GM12878 (cell line): Measurements from ENCODE around the gene SEL1L3. TPM values are rescaled to one million over a fixed set of nuclear protein-coding genes. Genes with fewer than 3 reads are reported as not detected.

Source experiments
- BACH1 ChIP-seq: fragments of 450-650 bp; IDR thresholded peaks from 2 replicates; pipeline ENCODE4 v1.6.1; 2017; ENCODE audit warnings: mild to moderate bottlenecking, borderline replicate concordance
- BCL3 ChIP-seq: IDR thresholded peaks from 2 replicates; pipeline ENCODE4 v1.6.1; 2011; ENCODE audit warnings: borderline replicate concordance, low read depth, mild to moderate bottlenecking, moderate library complexity, low read length; ENCODE audit not compliant: insufficient read depth, poor library complexity, severe bottlenecking
- BHLHE40 ChIP-seq, 2 experiments: fragments of 450-650 bp in 1 of 2; IDR thresholded peaks; 2 replicates each; pipeline ENCODE4 v1.6.1; 2011 to 2017; ENCODE audit warnings: low read depth in 2 of 2, borderline replicate concordance in 1 of 2, improper control_type of control experiment in 1 of 2, low read length in 1 of 2, mild to moderate bottlenecking in 1 of 2
- CHD2 ChIP-seq: IDR thresholded peaks from 2 replicates; pipeline ENCODE4 v1.6.1; 2011; ENCODE audit warnings: low read depth, low read length, improper control_type of control experiment, borderline replicate concordance
- CUX1 ChIP-seq: IDR thresholded peaks from 2 replicates; pipeline ENCODE4 v1.6.1; 2012; ENCODE audit warnings: improper control_type of control experiment, low read depth, low read length; ENCODE audit not compliant: insufficient replicate concordance
- ESRRA ChIP-seq: IDR thresholded peaks from 2 replicates; pipeline ENCODE4 v1.6.1; 2012; ENCODE audit warnings: mild to moderate bottlenecking, low read length, improper control_type of control experiment
- EZH2 ChIP-seq: IDR thresholded peaks from 2 replicates; pipeline ENCODE4 v1.6.1; 2012; ENCODE audit warnings: low read depth, mild to moderate bottlenecking, control low read depth, inconsistent platforms, low read length, borderline replicate concordance; ENCODE audit not compliant: control insufficient read depth
- HDAC2 ChIP-seq: fragments of 200-600 bp; sonication (generic); IDR thresholded peaks from 2 replicates; pipeline ENCODE4 v1.6.1; 2017
- IRF4 ChIP-seq: IDR thresholded peaks from 2 replicates; pipeline ENCODE4 v1.6.1; 2011; ENCODE audit warnings: low read depth, low read length
- MEF2A ChIP-seq: IDR thresholded peaks from 2 replicates; pipeline ENCODE4 v1.6.1; 2011; ENCODE audit warnings: low read depth, mild to moderate bottlenecking, low read length, moderate library complexity; ENCODE audit not compliant: insufficient read depth
- MTA2 ChIP-seq: fragments of 450-650 bp; IDR thresholded peaks from 2 replicates; pipeline ENCODE4 v1.6.1; 2016; ENCODE audit warnings: low read depth, mild to moderate bottlenecking, moderate library complexity
- MXI1 ChIP-seq: fragments of 150-350 bp; IDR thresholded peaks from 2 replicates; pipeline ENCODE4 v1.6.1; 2011; ENCODE audit warnings: low read depth, mild to moderate bottlenecking, inconsistent platforms, low read length, improper control_type of control experiment
- RAD51 ChIP-seq: fragments of 450-650 bp; IDR thresholded peaks from 2 replicates; pipeline ENCODE4 v1.6.1; 2016; ENCODE audit warnings: moderate library complexity, mild to moderate bottlenecking, inconsistent platforms
- SREBF2 ChIP-seq: IDR thresholded peaks from 2 replicates; pipeline ENCODE4 v1.6.1; 2012; ENCODE audit warnings: mild to moderate bottlenecking, low read length
- TAF1 ChIP-seq: IDR thresholded peaks from 2 replicates; pipeline ENCODE4 v1.6.1; 2011; ENCODE audit warnings: mild to moderate bottlenecking, low read depth, low read length, borderline replicate concordance
- TBL1XR1 ChIP-seq: IDR thresholded peaks from 2 replicates; pipeline ENCODE4 v1.6.1; 2012; ENCODE audit warnings: low read depth, low read length, improper control_type of control experiment
- WRNIP1 ChIP-seq: IDR thresholded peaks from 2 replicates; pipeline ENCODE4 v1.6.1; 2011; ENCODE audit warnings: low read depth, low read length, improper control_type of control experiment, borderline replicate concordance
- YY1 ChIP-seq: IDR thresholded peaks from 2 replicates; pipeline ENCODE4 v1.6.1; 2011; ENCODE audit warnings: low read depth, mild to moderate bottlenecking, low read length
- ZBTB40 ChIP-seq: fragments of 450-650 bp; IDR thresholded peaks from 2 replicates; pipeline ENCODE4 v1.6.1; 2016; ENCODE audit warnings: mild to moderate bottlenecking, moderate library complexity, borderline replicate concordance
- polyA plus RNA-seq, 11 experiments: library from polyadenylated mRNA; depleted of rRNA in 4 of 11; unstranded in 6 of 11; stranded (reverse) in 5 of 11; fragments of >200 nt; fragmentation: Nextera tagmentation in 4 of 11; fragmentation: Illumina TruSeq in 1 of 11; extraction: Ambion mirVana in 4 of 11; extraction: Trizol in 1 of 11; gene quantifications; 1 replicate in 1 of 11; 2 replicates in 10 of 11; pipeline versions ENCODE4 v1.2.1 to v1.2.3, GENCODE V29; 2011 to 2016; ENCODE audit warnings: inconsistent platforms in 2 of 11, missing spikeins in 2 of 11, low read depth in 1 of 11
- total RNA-seq, 4 experiments: library from RNA; depleted of rRNA in 3 of 4; stranded (reverse); fragments of >200 nt in 3 of 4; fragmentation: Illumina TruSeq in 1 of 4; extraction: Trizol in 1 of 4; gene quantifications; 2 replicates each; pipeline versions ENCODE4 v1.2.1 to v1.2.3, GENCODE V29; 2013 to 2021

Gene SEL1L3
- total and polyA plus RNA-seq, 10 of the 15 experiments (the other 5 are each of a cell fraction or from before 2014, with no cell fraction given): 20.4 to 82.2 (median 47.3) TPM

- TF ChIP-seq EZH2 (no peak), MEF2A (no peak), WRNIP1 (no peak), CUX1 (no peak), ZBTB40 (no peak), BCL3 (no peak), BACH1 (no peak), CHD2 (no peak), TAF1 (no peak), YY1 (no peak), SREBF2 (no peak), BHLHE40 (IDR thresholded peaks at IDR 0.05; ENCODE audit: borderline replicate concordance in 1 of 2, low read depth in 2 of 2, low read length in 1 of 2) (peak in 1 of 2 experiments; percentile 59; a peak in 1 of 4 replicates), RAD51 (peak; percentile 68; the same call in 1 of the 2 replicates), ESRRA (no peak), MTA2 (no peak), IRF4 (no peak), MXI1 (no peak), TBL1XR1 (no peak), HDAC2 (no peak)
Observed at GRCh38 chr4:25903900-25904747, 41.3 kb upstream of the SEL1L3 start (continued).
